GM18511 (cell line): ENCODE measurements around the gene ADSS2.
"Not testable (repeated sequence)": the region's sequence is repeated elsewhere in the genome, so short reads cannot be mapped to it uniquely, and the experiment has no call there.

Source experiments
- ATAC-seq: cut with Tn5 transposase; IDR thresholded peaks from one replicate; pipeline ENCODE4 v1.9.1; 2021; ENCODE audit warnings: mild to moderate bottlenecking, moderate library complexity; ENCODE audit not compliant: unreplicated experiment

ADSS2 gene

GRCh38 chr1:244400974-244401373 is 50.7 kb downstream of the ADSS2 start:
- ATAC-seq, result no peak

- no peak for ATAC-seq
Measured at GRCh38 chr1:244397131-244397530, 54.6 kb downstream of the ADSS2 start.

GRCh38 chr1:244395965-244396364 is 55.7 kb downstream of the ADSS2 start:
- no peak for ATAC-seq

- ATAC-seq, result no peak
Measured at GRCh38 chr1:244394826-244395765, 56.6 kb downstream of the ADSS2 start.

- ATAC-seq, result no peak
Measured at GRCh38 chr1:244394346-244394745, 57.4 kb downstream of the ADSS2 start.

- no peak for ATAC-seq
Measured at GRCh38 chr1:244393604-244394176, 58.0 kb downstream of the ADSS2 start.

- no peak for ATAC-seq
Measured at GRCh38 chr1:244391761-244392160, 59.9 kb downstream of the ADSS2 start.

GRCh38 chr1:244388961-244389360 is 62.7 kb downstream of the ADSS2 start:
- ATAC-seq, result no peak

GRCh38 chr1:244387415-244387814 is 64.3 kb downstream of the ADSS2 start:
- ATAC-seq, result no peak

GRCh38 chr1:244386595-244386994 is 65.1 kb downstream of the ADSS2 start:
- ATAC-seq, result no peak

GRCh38 chr1:244384066-244384465 is 67.6 kb downstream of the ADSS2 start:
- no peak for ATAC-seq

- no peak for ATAC-seq
Measured at GRCh38 chr1:244383278-244383884, 68.3 kb downstream of the ADSS2 start.

- no peak for ATAC-seq
Measured at GRCh38 chr1:244381878-244382565, 69.7 kb downstream of the ADSS2 start.

GRCh38 chr1:244376126-244376525 is 75.6 kb downstream of the ADSS2 start:
- ATAC-seq, result no peak

GRCh38 chr1:244375051-244375450 is 76.7 kb downstream of the ADSS2 start:
- ATAC-seq, result no peak

- ATAC-seq, result not testable (repeated sequence)
Measured at GRCh38 chr1:244374484-244374883, 77.2 kb downstream of the ADSS2 start.

- ATAC-seq, result peak; percentile 77
Measured at GRCh38 chr1:244371242-244372141, 80.2 kb downstream of the ADSS2 start.

GRCh38 chr1:244370060-244370637 is 81.6 kb downstream of the ADSS2 start:
- ATAC-seq, result no peak

- ATAC-seq, result no peak
Measured at GRCh38 chr1:244369256-244370057, 82.3 kb downstream of the ADSS2 start.
